Measurements from ENCODE around the gene PDGFRB.

Gene PDGFRB

DNA sequence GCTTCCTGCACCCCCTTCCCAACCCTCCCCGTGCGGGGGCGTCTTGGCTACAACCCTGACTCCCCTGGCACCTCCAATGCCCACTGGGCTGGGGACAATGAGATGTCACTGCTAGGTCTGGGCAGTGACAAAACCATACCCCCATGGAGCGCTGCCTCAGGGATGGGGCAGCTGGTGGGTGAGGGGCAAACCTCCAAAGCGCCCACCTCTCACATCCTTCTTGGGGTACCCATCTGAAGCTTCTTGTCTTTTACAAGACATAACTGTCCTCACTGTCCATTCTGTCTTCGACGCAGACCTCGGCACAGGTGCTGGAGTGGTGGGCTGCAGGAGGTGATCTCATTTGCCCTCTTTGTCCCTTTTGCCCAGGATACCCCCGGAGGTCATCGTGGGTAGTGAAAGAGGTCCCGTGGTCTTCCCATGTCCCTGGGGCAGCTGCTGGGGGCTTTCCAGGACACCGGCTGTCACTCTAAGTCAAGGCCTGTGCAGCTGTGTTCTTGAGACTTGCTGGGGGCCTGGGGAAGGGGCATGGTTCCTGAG is 41.5 kb downstream of the PDGFRB start:
- H3K4me2 ChIP-seq = no peak overlapping the region
- no peak overlapping the region for H3K9ac ChIP-seq
- TF ChIP-seq, protein P1, sequence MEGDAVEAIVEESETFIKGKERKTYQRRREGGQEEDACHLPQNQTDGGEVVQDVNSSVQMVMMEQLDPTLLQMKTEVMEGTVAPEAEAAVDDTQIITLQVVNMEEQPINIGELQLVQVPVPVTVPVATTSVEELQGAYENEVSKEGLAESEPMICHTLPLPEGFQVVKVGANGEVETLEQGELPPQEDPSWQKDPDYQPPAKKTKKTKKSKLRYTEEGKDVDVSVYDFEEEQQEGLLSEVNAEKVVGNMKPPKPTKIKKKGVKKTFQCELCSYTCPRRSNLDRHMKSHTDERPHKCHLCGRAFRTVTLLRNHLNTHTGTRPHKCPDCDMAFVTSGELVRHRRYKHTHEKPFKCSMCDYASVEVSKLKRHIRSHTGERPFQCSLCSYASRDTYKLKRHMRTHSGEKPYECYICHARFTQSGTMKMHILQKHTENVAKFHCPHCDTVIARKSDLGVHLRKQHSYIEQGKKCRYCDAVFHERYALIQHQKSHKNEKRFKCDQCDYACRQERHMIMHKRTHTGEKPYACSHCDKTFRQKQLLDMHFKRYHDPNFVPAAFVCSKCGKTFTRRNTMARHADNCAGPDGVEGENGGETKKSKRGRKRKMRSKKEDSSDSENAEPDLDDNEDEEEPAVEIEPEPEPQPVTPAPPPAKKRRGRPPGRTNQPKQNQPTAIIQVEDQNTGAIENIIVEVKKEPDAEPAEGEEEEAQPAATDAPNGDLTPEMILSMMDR (conservative IDR thresholded peaks at IDR 0.05; ENCODE audit: low read depth, low read length) = no peak
- H3K79me2 ChIP-seq (ENCODE audit: insufficient read depth, low read depth) = no peaks in the 10 kb centered on the region
- no peaks in the 10 kb centered on the region for H3K4me1 ChIP-seq (ENCODE audit: low read depth, poor library complexity, severe bottlenecking)
- no peak overlapping the region for H3K4me3 ChIP-seq (IDR thresholded peaks at IDR 0.05; ENCODE audit: insufficient read depth, low read depth, low read length)
- H2AFZ ChIP-seq (ENCODE audit: low read depth) = no peak overlapping the region
- H3K36me3 ChIP-seq (ENCODE audit: insufficient read depth) = no peaks in the 10 kb centered on the region
- H3K27ac ChIP-seq = no peak overlapping the region
- no peaks in the 10 kb centered on the region for H4K20me1 ChIP-seq (ENCODE audit: insufficient read depth)
- no peaks in the 10 kb centered on the region for H3K27me3 ChIP-seq (ENCODE audit: insufficient read depth, low read depth)

DNA sequence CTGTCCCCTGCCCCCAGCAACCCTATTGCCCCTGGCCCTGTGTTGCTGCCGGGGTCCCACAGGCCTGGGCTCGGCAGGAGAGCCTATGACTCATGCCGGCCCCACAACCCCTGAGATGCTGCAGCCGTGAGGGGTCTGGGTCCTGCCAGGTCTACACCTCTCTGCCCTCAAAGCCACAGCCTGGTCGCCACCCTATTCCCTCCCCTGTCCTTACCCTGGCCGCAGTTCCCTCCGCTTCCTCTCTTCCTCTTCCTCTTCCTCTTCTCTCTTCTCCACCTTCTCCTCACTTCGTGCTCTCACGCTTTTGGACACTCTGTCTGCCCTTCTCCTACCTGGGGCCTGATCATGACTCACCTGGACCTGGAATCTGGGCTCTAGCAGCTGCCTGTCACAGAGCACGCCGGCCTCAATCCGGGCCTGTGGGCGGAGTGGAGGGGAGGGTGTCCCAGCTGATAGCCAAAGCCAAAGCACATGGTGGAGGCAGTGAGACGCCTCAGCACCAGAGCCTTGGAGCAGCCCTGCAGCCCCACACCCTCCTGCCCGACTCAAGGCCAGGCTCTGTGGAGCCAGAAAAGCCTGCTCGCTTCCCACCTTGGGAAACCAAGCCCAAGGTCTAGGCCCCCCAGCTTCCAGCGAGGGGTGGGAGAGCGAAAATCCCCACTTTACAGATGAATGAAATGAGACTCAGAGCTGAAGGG is 42.4 kb downstream of the PDGFRB start:
- Histone ChIP-seq H3K36me3 (ENCODE audit: insufficient read depth) (no peaks in the 10 kb centered on the region), H3K27ac (no peak overlapping the region), H3K4me2 (no peak overlapping the region), H4K20me1 (ENCODE audit: insufficient read depth) (no peaks in the 10 kb centered on the region), H3K4me3 (IDR thresholded peaks at IDR 0.05; ENCODE audit: insufficient read depth, low read depth, low read length) (no peak overlapping the region), H3K27me3 (ENCODE audit: insufficient read depth, low read depth) (no peaks in the 10 kb centered on the region), H3K4me1 (ENCODE audit: low read depth, poor library complexity, severe bottlenecking) (no peaks in the 10 kb centered on the region), H3K79me2 (ENCODE audit: insufficient read depth, low read depth) (no peaks in the 10 kb centered on the region), H2AFZ (ENCODE audit: low read depth) (no peak overlapping the region), H3K9ac (no peak overlapping the region)
- TF ChIP-seq, protein P1 (conservative IDR thresholded peaks at IDR 0.05; ENCODE audit: low read depth, low read length) = no peak

DNA sequence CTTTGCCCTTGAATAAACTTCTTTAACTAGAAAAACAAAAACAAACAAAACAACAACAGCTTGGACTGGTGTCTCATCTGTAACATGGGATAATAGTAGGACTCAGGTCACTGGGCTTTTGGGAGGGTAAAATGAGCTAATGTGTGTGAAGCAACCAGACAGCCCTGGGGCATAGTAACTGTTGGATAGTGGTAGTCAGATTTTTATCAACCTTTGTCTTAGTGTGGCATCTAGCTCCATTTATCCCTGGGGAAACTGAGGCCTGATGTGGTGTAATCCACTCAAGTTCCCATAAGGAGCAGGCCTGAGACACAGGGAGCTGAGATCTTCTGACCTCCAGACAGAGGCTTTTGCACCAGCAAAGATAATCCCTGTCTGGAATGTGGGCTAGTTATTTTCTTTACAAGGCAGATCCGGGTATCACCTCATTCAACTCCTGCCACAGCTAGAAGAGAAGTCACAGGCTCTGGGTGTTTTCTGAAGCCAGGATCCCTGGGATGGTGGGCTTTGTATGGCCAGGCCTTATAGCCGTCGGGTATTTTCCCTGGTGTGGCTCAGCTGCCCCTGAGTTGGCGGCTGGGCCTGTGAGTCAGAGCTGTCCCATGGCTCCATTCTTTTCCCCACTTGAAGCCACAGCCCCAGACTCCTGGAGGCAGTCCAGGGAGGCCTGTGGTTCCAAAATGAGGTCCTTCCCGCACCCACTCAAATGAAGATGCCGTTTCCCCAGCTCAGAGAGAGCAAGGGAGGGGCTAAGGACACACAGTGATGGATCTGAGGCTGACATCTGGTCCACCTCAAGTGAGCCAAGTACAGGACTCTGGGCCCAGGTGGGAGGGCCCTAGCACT is 43.2 kb downstream of the PDGFRB start:
- Histone ChIP-seq H3K4me2 (no peak overlapping the region), H3K79me2 (ENCODE audit: insufficient read depth, low read depth) (no peaks in the 10 kb centered on the region), H3K4me1 (ENCODE audit: low read depth, poor library complexity, severe bottlenecking) (no peaks in the 10 kb centered on the region), H4K20me1 (ENCODE audit: insufficient read depth) (no peaks in the 10 kb centered on the region), H3K36me3 (ENCODE audit: insufficient read depth) (no peaks in the 10 kb centered on the region), H3K27me3 (ENCODE audit: insufficient read depth, low read depth) (no peaks in the 10 kb centered on the region), H2AFZ (ENCODE audit: low read depth) (no peak overlapping the region), H3K27ac (no peak overlapping the region), H3K4me3 (IDR thresholded peaks at IDR 0.05; ENCODE audit: insufficient read depth, low read depth, low read length) (no peak overlapping the region), H3K9ac (no peak overlapping the region)
- TF ChIP-seq, protein P1 (conservative IDR thresholded peaks at IDR 0.05; ENCODE audit: low read depth, low read length) = no peak

DNA sequence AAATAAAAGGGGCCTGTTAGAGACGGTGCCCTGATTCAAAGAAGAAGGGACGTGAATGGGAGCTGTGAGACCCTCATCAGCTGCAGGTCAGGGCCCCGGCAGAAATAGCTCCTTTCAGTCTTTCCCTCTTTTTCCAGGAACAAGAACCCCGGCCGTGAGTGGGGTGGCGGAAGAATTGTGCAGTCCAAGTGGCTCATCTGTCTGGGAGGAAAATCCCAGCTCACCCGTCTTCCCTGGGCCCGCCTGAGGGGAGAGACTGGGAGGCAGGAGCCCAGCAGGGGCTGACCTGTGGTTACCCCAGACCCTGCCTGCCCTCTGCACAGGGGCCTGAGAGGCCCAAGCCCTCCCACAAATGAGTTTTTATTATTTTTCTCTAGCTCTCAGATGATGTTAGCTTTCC is 44.5 kb downstream of the PDGFRB start:
- Histone ChIP-seq H3K4me1 (ENCODE audit: low read depth, poor library complexity, severe bottlenecking) (no peaks in the 10 kb centered on the region), H3K9ac (no peak overlapping the region), H3K4me3 (IDR thresholded peaks at IDR 0.05; ENCODE audit: insufficient read depth, low read depth, low read length) (no peak overlapping the region), H4K20me1 (ENCODE audit: insufficient read depth) (no peaks in the 10 kb centered on the region), H2AFZ (ENCODE audit: low read depth) (no peak overlapping the region), H3K4me2 (no peak overlapping the region), H3K27ac (no peak overlapping the region), H3K27me3 (ENCODE audit: insufficient read depth, low read depth) (no peaks in the 10 kb centered on the region), H3K36me3 (ENCODE audit: insufficient read depth) (no peaks in the 10 kb centered on the region), H3K79me2 (ENCODE audit: insufficient read depth, low read depth) (no peaks in the 10 kb centered on the region)
- TF ChIP-seq, protein P1 (conservative IDR thresholded peaks at IDR 0.05; ENCODE audit: low read depth, low read length) = no peak
